Ascending aorta (tissue), 2 donors: ENCODE measurements around the gene FILIP1L. TPM values are rescaled to one million over a fixed set of nuclear protein-coding genes. Genes with fewer than 3 reads are reported as not detected.

ENCODE experiments used
- DNase-seq, 2 donors: peaks; one replicate each; pipeline ENCODE4 v3.0.0-alpha.2; 2019; ENCODE audit warnings: low spot score in 2 of 2
- H3K27ac ChIP-seq, 2 donors: fragments of 200-600 bp; sonication (generic); one replicate each; pipeline ENCODE4 v1.5.1; 2016 to 2017; ENCODE audit warnings: mild to moderate bottlenecking in 1 of 2
- H3K27me3 ChIP-seq: fragments of 200-600 bp; sonication (generic); one replicate; pipeline ENCODE4 v1.5.1; 2017
- H3K36me3 ChIP-seq, 2 donors: fragments of 200-600 bp; sonication (generic); one replicate each; pipeline ENCODE4 v1.5.1; 2016
- H3K4me1 ChIP-seq, 2 donors: fragments of 200-600 bp; sonication (generic); one replicate each; pipeline ENCODE4 v1.5.1; 2016 to 2017; ENCODE audit warnings: mild to moderate bottlenecking in 1 of 2
- H3K4me3 ChIP-seq, 2 donors: fragments of 200-600 bp; sonication (generic); one replicate each; pipeline ENCODE4 v1.5.1; 2016 to 2017; ENCODE audit warnings: mild to moderate bottlenecking in 1 of 2
- H3K9me3 ChIP-seq, 2 donors: fragments of 200-600 bp; sonication (generic); one replicate each; pipeline ENCODE4 v1.5.1; 2016
- intact Hi-C: fragments of 100-400 bp; cut with DNase I; formaldehyde crosslinking; loops from one replicate; pipeline ENCODE4 v1.15.1; 2023
- total RNA-seq: library from RNA; depleted of rRNA; stranded (reverse); fragments of >200 nt; gene quantifications from one replicate; pipeline ENCODE4 v1.1.0, GENCODE V29; 2016
- TF ChIP-seq, protein P1 (sequence below), 3 experiments: fragments of 200-600 bp in 2 of 3; fragments of 450-650 bp in 1 of 3; sonication (generic) in 2 of 3; IDR thresholded peaks; one replicate each; pipeline ENCODE4 v1.5.1; 2016 to 2019; ENCODE audit warnings: antibody characterized with exemption in 3 of 3, mild to moderate bottlenecking in 1 of 3, moderate library complexity in 1 of 3

Gene FILIP1L
- total RNA-seq, 1 donor from 2014 or later: 106 TPM

GRCh38 chr3:99980606-99981005 is 133.7 kb downstream of the FILIP1L start:
- H3K27ac ChIP-seq: peak overlapping the region in 1 of 2 donors; percentile 30
- H3K27me3 ChIP-seq: no peaks in the 10 kb centered on the region
- intact Hi-C loops: no loop called here
- H3K9me3 ChIP-seq: no peaks in the 10 kb centered on the region
- no peak for DNase-seq
- TF ChIP-seq, protein P1, sequence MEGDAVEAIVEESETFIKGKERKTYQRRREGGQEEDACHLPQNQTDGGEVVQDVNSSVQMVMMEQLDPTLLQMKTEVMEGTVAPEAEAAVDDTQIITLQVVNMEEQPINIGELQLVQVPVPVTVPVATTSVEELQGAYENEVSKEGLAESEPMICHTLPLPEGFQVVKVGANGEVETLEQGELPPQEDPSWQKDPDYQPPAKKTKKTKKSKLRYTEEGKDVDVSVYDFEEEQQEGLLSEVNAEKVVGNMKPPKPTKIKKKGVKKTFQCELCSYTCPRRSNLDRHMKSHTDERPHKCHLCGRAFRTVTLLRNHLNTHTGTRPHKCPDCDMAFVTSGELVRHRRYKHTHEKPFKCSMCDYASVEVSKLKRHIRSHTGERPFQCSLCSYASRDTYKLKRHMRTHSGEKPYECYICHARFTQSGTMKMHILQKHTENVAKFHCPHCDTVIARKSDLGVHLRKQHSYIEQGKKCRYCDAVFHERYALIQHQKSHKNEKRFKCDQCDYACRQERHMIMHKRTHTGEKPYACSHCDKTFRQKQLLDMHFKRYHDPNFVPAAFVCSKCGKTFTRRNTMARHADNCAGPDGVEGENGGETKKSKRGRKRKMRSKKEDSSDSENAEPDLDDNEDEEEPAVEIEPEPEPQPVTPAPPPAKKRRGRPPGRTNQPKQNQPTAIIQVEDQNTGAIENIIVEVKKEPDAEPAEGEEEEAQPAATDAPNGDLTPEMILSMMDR (IDR thresholded peaks at IDR 0.05): no peak
- peaks cover 0 to 3% of the 10 kb centered on the region in 2 donors for H3K4me1 ChIP-seq
- no peak overlapping the region for H3K4me3 ChIP-seq
- H3K36me3 ChIP-seq: no peaks in the 10 kb centered on the region

- Histone ChIP-seq H3K27ac (no peak overlapping the region), H3K4me3 (no peak overlapping the region), H3K36me3 (no peaks in the 10 kb centered on the region), H3K4me1 (peaks cover under 1 to 3% of the 10 kb centered on the region in 2 donors), H3K27me3 (no peaks in the 10 kb centered on the region), H3K9me3 (no peaks in the 10 kb centered on the region)
- no peak for DNase-seq
- intact Hi-C loops: no loop called here
- TF ChIP-seq, protein P1 (IDR thresholded peaks at IDR 0.05): no peak
Measured at GRCh38 chr3:99978221-99978620, 136.1 kb downstream of the FILIP1L start.

GRCh38 chr3:99976584-99976983 is 137.7 kb downstream of the FILIP1L start:
- TF ChIP-seq, protein P1 (IDR thresholded peaks at IDR 0.05): no peak
- Histone ChIP-seq H3K4me1 (peaks cover 3 to 8% of the 10 kb centered on the region in 2 donors), H3K4me3 (no peak overlapping the region), H3K36me3 (no peaks in the 10 kb centered on the region), H3K27me3 (no peaks in the 10 kb centered on the region), H3K9me3 (no peaks in the 10 kb centered on the region), H3K27ac (no peak overlapping the region)
- no peak for DNase-seq
- intact Hi-C loops: no loop called here

DNA sequence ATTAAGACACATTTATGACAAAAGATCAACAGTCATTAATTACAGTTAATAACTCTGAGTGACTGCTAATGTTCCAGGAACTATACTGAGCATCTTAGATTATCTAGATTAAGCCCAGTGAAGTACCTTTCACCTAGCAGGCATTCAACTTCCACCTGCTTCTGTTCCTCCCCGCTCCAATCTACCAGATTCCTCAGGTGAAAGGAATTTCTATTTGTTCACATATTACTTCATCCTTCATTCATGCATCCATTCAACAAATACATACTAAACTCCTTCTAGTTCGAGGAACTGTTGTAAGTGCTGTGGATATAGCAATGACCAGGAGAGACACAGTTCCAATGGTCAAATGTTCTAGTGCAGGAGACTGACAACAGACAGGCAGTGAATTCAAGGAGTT is 139.3 kb downstream of the FILIP1L start:
- H3K27me3 ChIP-seq: no peaks in the 10 kb centered on the region
- H3K27ac ChIP-seq: peak overlapping the region; percentile 76 to 79
- no peak for DNase-seq
- H3K4me1 ChIP-seq: peaks cover 3 to 8% of the 10 kb centered on the region in 2 donors
- H3K36me3 ChIP-seq: no peaks in the 10 kb centered on the region
- no peaks in the 10 kb centered on the region for H3K9me3 ChIP-seq
- intact Hi-C loops: loop anchor here (2.0 kb wide), 1 partner anchor 30 kb away; no protein-coding TSS in a partner anchor
- TF ChIP-seq, protein P1 (IDR thresholded peaks at IDR 0.05): no peak
- no peak overlapping the region for H3K4me3 ChIP-seq

GRCh38 chr3:99972380-99973104 is 141.8 kb downstream of the FILIP1L start:
- no peak overlapping the region for H3K4me3 ChIP-seq
- no peaks in the 10 kb centered on the region for H3K36me3 ChIP-seq
- TF ChIP-seq, protein P1 (IDR thresholded peaks at IDR 0.05): no peak
- H3K4me1 ChIP-seq: peaks cover 3 to 12% of the 10 kb centered on the region in 2 donors
- no peaks in the 10 kb centered on the region for H3K27me3 ChIP-seq
- no peaks in the 10 kb centered on the region for H3K9me3 ChIP-seq
- intact Hi-C loops: no loop called here
- H3K27ac ChIP-seq: peak overlapping the region; percentile 76 to 79
- DNase-seq: peak in 1 of 2 donors; percentile 81
